K562 (cell line): ENCODE measurements around the gene CCNY. TPM values are rescaled to one million over a fixed set of nuclear protein-coding genes. Genes with fewer than 3 reads are reported as not detected.
A peak's percentile ranks its signal among the peaks of the same experiment; 100 is the strongest.

ENCODE experiments used
- ATF1 ChIP-seq, 2 experiments: fragments of 450-650 bp in 1 of 2; IDR thresholded peaks; 2 replicates each; pipeline ENCODE4 v1.6.1; 2016; ENCODE audit warnings: missing compliant biosample characterization in 1 of 2, missing genetic modification characterization in 1 of 2
- CBFA2T2 ChIP-seq: fragments of 450-650 bp; conservative IDR thresholded peaks from 2 replicates; pipeline ENCODE4 v1.6.1; 2017; ENCODE audit warnings: mild to moderate bottlenecking
- CBX8 ChIP-seq: fragments of 200-600 bp; sonication (generic); IDR thresholded peaks from 2 replicates; pipeline ENCODE4 v1.6.1; 2012; ENCODE audit warnings: borderline replicate concordance, mixed run types, low read depth, mild to moderate bottlenecking, moderate library complexity, mixed read lengths, low read length, control low read depth, inconsistent platforms; ENCODE audit not compliant: poor library complexity, severe bottlenecking; ENCODE audit errors: extremely low read depth
- CCAR2 ChIP-seq: fragments of 200-400 bp; formaldehyde crosslinking; IDR thresholded peaks from 2 replicates; pipeline ENCODE4 v1.6.1; 2017; ENCODE audit warnings: mild to moderate bottlenecking, low read depth, low read length
- EGR1 ChIP-seq: fragments of 450-650 bp; conservative IDR thresholded peaks from 2 replicates; pipeline ENCODE4 v1.6.1; 2017; ENCODE audit warnings: mild to moderate bottlenecking
- EZH2 ChIP-seq: IDR thresholded peaks from 2 replicates; pipeline ENCODE4 v1.6.1; 2012; ENCODE audit warnings: low read depth, mild to moderate bottlenecking, inconsistent platforms, low read length, borderline replicate concordance
- FOXM1 ChIP-seq, 2 experiments: fragments of 450-650 bp in 1 of 2; sonication (generic) in 1 of 2; formaldehyde crosslinking in 1 of 2; IDR thresholded peaks; 2 replicates each; pipeline versions ENCODE4 v1.6.1 to v1.9.0; 2017 to 2022; ENCODE audit warnings: low read depth in 2 of 2, mild to moderate bottlenecking in 2 of 2, missing genetic modification reagents in 1 of 2, moderate library complexity in 1 of 2
- JUND ChIP-seq, 2 experiments: IDR thresholded peaks; 2 replicates in 1 of 2; 3 replicates in 1 of 2; pipeline ENCODE4 v1.6.1; 2011; ENCODE audit warnings: borderline replicate concordance in 2 of 2, low read depth in 2 of 2, low read length in 2 of 2, improper control_type of control experiment in 1 of 2, missing biosample characterization in 1 of 2, missing genetic modification characterization in 1 of 2, missing genetic modification reagents in 1 of 2
- NFIX ChIP-seq: fragments of 250-450 bp; sonication (Bioruptor Pico); IDR thresholded peaks from 2 replicates; pipeline ENCODE4 v1.4.0; 2020; ENCODE audit warnings: low read depth, mild to moderate bottlenecking, moderate library complexity
- POLR3A ChIP-seq: IDR thresholded peaks from 2 replicates; pipeline ENCODE4 v1.6.1; 2011; ENCODE audit warnings: borderline replicate concordance, mild to moderate bottlenecking, moderate library complexity; ENCODE audit not compliant: insufficient read length, insufficient read depth; ENCODE audit errors: extremely low read depth
- RBM15 ChIP-seq: fragments of 200-400 bp; formaldehyde crosslinking; IDR thresholded peaks from 2 replicates; pipeline ENCODE4 v1.6.1; 2018; ENCODE audit warnings: mild to moderate bottlenecking, low read length, moderate library complexity; ENCODE audit not compliant: insufficient read depth
- RERE ChIP-seq: sonication (generic); formaldehyde crosslinking; IDR thresholded peaks from 2 replicates; pipeline ENCODE4 v1.8.0; 2023; ENCODE audit warnings: missing genetic modification reagents, mild to moderate bottlenecking, borderline replicate concordance
- SREBF2 ChIP-seq: sonication (generic); formaldehyde crosslinking; IDR thresholded peaks from 2 replicates; pipeline ENCODE4 v1.4.0; 2020; ENCODE audit warnings: mild to moderate bottlenecking, missing genetic modification reagents
- ZFX ChIP-seq: sonication (generic); formaldehyde crosslinking; IDR thresholded peaks from 2 replicates; pipeline ENCODE4 v1.8.0; 2022; ENCODE audit warnings: mild to moderate bottlenecking, missing genetic modification reagents, moderate library complexity
- ZNF175 ChIP-seq: fragments of 200-800 bp; sonication (Bioruptor generic); IDR thresholded peaks from 2 replicates; pipeline ENCODE4 v1.6.1; 2016; ENCODE audit warnings: low read depth, mild to moderate bottlenecking, missing genetic modification characterization, missing compliant biosample characterization
- ZNF274 ChIP-seq: IDR thresholded peaks from 2 replicates; pipeline ENCODE4 v1.6.1; 2011; ENCODE audit warnings: low read depth, mild to moderate bottlenecking, low read length, moderate library complexity, borderline replicate concordance
- polyA plus RNA-seq, 8 experiments: library from polyadenylated mRNA; depleted of rRNA in 4 of 8; stranded (reverse) in 5 of 8; unstranded in 3 of 8; fragments of >200 nt; fragmentation: Nextera tagmentation in 2 of 8; fragmentation: Illumina TruSeq in 1 of 8; extraction: Ambion mirVana in 2 of 8; extraction: Trizol in 1 of 8; gene quantifications; 2 replicates each; pipeline versions ENCODE4 v1.2.1 to v1.2.3, GENCODE V29; 2011 to 2014; ENCODE audit warnings: inconsistent platforms in 1 of 8, missing spikeins in 1 of 8
- total RNA-seq, 7 experiments: library from RNA; depleted of rRNA in 6 of 7; stranded (reverse); fragments of >200 nt in 6 of 7; fragmentation: Illumina TruSeq in 2 of 7; extraction: Trizol in 2 of 7; gene quantifications; 2 replicates each; pipeline versions ENCODE4 v1.2.1 to v1.2.3, GENCODE V29; 2011 to 2021; ENCODE audit warnings: low replicate concordance in 1 of 7
- TF ChIP-seq, protein P1 (sequence below): sonication (generic); formaldehyde crosslinking; IDR thresholded peaks from 2 replicates; pipeline ENCODE4 v1.4.0; 2020; ENCODE audit warnings: mild to moderate bottlenecking, missing genetic modification reagents

CCNY gene
- total and polyA plus RNA-seq, 9 of the 15 experiments (the other 6 are each of a cell fraction or from before 2014, with no cell fraction given), result 8.4 to 109 (median 38.6) TPM

DNA sequence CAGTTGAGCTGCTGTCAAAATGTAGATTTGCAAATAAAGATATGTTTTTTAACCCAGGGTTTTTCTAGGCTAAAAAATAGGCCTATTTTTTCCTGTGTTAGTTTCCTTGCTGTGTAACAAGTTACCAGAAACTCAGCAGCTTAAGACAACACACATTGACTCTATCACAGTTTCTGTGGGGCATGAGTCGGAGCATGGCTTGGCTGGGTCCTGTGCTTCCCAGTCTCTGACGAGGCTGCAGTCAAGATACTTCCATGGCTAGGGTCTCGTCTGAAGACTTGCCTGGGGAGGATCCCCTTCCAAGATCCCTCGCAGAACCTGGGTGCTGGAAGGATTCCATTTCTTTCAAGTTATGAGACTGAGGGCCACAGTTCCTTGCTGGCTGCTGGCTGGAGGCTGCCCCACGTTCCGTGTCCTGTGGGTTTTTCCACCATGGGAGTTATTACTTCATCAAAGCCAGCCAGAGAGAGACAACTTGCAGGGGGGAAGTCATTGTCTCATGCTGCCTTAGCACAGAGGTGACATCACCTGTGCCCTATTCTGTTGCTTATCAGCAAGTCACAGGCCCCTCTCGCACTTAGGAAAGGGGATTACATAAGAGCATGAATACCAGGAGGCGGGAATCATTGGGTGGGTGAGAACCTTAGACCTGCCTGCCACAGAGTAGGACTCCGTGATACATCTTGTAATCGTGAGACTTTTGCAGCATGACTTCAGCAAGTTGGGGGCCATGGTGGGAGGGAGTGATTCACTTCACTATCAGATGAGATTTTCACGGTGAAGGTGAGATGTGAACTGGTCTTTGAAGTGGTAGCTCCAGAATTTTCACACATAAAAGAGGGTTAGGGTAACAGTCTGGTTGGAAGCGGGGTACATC, 77.9 kb downstream of the CCNY start (continued):
- TF ChIP-seq ATF1 (CRISPR knock-in tag; IDR thresholded peaks at IDR 0.05) (no peak), ATF1 (tag; IDR thresholded peaks at IDR 0.05) (peak; percentile 59), ZNF274 (no peak), RERE (no peak), CCAR2 (no peak), CBFA2T2 (peak; percentile 80), FOXM1 (IDR thresholded peaks at IDR 0.05; ENCODE audit: low read depth) (no peak), FOXM1 (CRISPR knock-in tag; IDR thresholded peaks at IDR 0.05; ENCODE audit: low read depth) (no peak), EZH2 (no peak), CBX8 (no peak), NFIX (CRISPR knock-in tag) (no peak), EGR1 (peak; percentile 37; the same call in 1 of the 2 replicates), ZNF175 (CRISPR knock-in tag) (0 out of 2 replicates have a peak, but pooled peaks have one; percentile 41), POLR3A (no peak), ZFX (CRISPR knock-in tag) (peak; percentile 35), RBM15 (no peak), JUND (IDR thresholded peaks at IDR 0.05; ENCODE audit: borderline replicate concordance, low read depth, low read length) (peak; percentile 95), JUND (tag; IDR thresholded peaks at IDR 0.05; ENCODE audit: borderline replicate concordance, low read depth, low read length) (peak; percentile 95), SREBF2 (no peak)
- TF ChIP-seq, protein P1, sequence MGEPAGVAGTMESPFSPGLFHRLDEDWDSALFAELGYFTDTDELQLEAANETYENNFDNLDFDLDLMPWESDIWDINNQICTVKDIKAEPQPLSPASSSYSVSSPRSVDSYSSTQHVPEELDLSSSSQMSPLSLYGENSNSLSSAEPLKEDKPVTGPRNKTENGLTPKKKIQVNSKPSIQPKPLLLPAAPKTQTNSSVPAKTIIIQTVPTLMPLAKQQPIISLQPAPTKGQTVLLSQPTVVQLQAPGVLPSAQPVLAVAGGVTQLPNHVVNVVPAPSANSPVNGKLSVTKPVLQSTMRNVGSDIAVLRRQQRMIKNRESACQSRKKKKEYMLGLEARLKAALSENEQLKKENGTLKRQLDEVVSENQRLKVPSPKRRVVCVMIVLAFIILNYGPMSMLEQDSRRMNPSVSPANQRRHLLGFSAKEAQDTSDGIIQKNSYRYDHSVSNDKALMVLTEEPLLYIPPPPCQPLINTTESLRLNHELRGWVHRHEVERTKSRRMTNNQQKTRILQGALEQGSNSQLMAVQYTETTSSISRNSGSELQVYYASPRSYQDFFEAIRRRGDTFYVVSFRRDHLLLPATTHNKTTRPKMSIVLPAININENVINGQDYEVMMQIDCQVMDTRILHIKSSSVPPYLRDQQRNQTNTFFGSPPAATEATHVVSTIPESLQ (CRISPR knock-in tag), result no peak
